Measurements from ENCODE around the gene PATJ. TPM values are rescaled to one million over a fixed set of nuclear protein-coding genes. Genes with fewer than 3 reads are reported as not detected.
"Not testable (repeated sequence)": the region's sequence is repeated elsewhere in the genome, so short reads cannot be mapped to it uniquely, and the experiment has no call there.

The PATJ gene
- total RNA-seq, 1 donor from 2014 or later = 10.7 TPM

- no peak for DNase-seq (ENCODE audit: low spot score)
- H3K36me3 Mint-ChIP-seq (ENCODE audit: low read depth) = peaks cover 2% of the 10 kb centered on the region
- no peak for TF ChIP-seq CTCF (IDR thresholded peaks at IDR 0.05)
- no peaks in the 10 kb centered on the region for H3K27me3 Mint-ChIP-seq (ENCODE audit: low read depth)
- H3K27ac Mint-ChIP-seq (ENCODE audit: unreplicated experiment) = no peak overlapping the region
- no peaks in the 10 kb centered on the region for H3K9me3 Mint-ChIP-seq (ENCODE audit: low read depth)
- H3K4me3 Mint-ChIP-seq (ENCODE audit: unreplicated experiment) = no peak overlapping the region
- H3K4me1 Mint-ChIP-seq (ENCODE audit: low read depth) = no peaks in the 10 kb centered on the region
Measured at GRCh38 chr1:61782771-61783170, 40.5 kb downstream of the PATJ start.

GRCh38 chr1:61784726-61785125 is 42.4 kb downstream of the PATJ start:
- Mint-ChIP-seq H3K4me3 (ENCODE audit: unreplicated experiment) (no peak overlapping the region), H3K27ac (ENCODE audit: unreplicated experiment) (no peak overlapping the region), H3K27me3 (ENCODE audit: low read depth) (no peaks in the 10 kb centered on the region), H3K36me3 (ENCODE audit: low read depth) (no peaks in the 10 kb centered on the region), H3K4me1 (ENCODE audit: low read depth) (no peaks in the 10 kb centered on the region), H3K9me3 (ENCODE audit: low read depth) (no peaks in the 10 kb centered on the region)
- TF ChIP-seq CTCF (IDR thresholded peaks at IDR 0.05) = no peak
- no peak for DNase-seq (ENCODE audit: low spot score)

- TF ChIP-seq CTCF (IDR thresholded peaks at IDR 0.05) = no peak
- no peaks in the 10 kb centered on the region for H3K4me1 Mint-ChIP-seq (ENCODE audit: low read depth)
- H3K27ac Mint-ChIP-seq (ENCODE audit: unreplicated experiment) = no peak overlapping the region
- DNase-seq (ENCODE audit: low spot score) = no peak
- no peaks in the 10 kb centered on the region for H3K27me3 Mint-ChIP-seq (ENCODE audit: low read depth)
- H3K36me3 Mint-ChIP-seq (ENCODE audit: low read depth) = peaks cover 2% of the 10 kb centered on the region
- H3K4me3 Mint-ChIP-seq (ENCODE audit: unreplicated experiment) = no peak overlapping the region
- H3K9me3 Mint-ChIP-seq (ENCODE audit: low read depth) = no peaks in the 10 kb centered on the region
Measured at GRCh38 chr1:61790837-61791236, 48.6 kb downstream of the PATJ start.

DNA sequence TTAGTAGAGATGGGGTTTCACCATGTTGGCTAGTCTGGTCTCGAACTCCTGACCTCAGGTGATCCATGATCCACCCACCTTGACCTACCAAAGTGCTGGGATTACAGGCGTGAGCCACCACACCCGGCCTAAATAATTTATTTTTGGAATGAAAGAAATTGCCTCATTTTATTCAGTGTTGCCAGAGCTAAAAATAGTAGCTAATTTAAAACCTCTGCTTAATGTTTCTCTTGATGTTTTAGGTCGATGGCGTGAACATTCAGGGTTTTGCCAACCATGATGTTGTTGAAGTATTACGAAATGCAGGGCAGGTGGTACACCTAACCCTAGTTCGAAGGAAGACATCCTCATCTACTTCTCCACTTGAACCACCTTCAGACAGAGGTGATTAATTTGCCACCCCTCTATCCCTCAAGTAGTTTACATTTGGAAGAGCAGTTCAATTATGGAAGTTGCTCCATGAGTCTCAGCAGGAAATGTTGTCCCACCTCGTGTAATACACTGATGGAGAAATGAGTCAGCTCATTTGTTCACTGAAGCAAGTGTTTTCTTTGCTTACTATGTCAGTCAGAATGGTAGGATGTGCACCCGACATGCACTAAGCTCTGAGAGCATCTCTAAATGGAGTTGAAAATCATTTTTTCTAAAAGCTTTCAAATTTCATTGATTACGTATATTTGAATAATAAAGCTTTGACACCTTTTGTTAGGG is 54.9 kb downstream of the PATJ start:
- Mint-ChIP-seq H3K9me3 (ENCODE audit: low read depth) (peaks cover 4% of the 10 kb centered on the region), H3K4me1 (ENCODE audit: low read depth) (no peaks in the 10 kb centered on the region), H3K27me3 (ENCODE audit: low read depth) (no peaks in the 10 kb centered on the region), H3K4me3 (ENCODE audit: unreplicated experiment) (no peak overlapping the region), H3K27ac (ENCODE audit: unreplicated experiment) (no peak overlapping the region), H3K36me3 (ENCODE audit: low read depth) (peaks cover 11% of the 10 kb centered on the region)
- no peak for TF ChIP-seq CTCF (IDR thresholded peaks at IDR 0.05)
- no peak for DNase-seq (ENCODE audit: low spot score)

GRCh38 chr1:61801047-61801446 is 58.8 kb downstream of the PATJ start:
- not testable (repeated sequence) for DNase-seq (ENCODE audit: low spot score); H3K9me3 Mint-ChIP-seq (ENCODE audit: low read depth); H3K27ac Mint-ChIP-seq (ENCODE audit: unreplicated experiment); H3K4me1 Mint-ChIP-seq (ENCODE audit: low read depth); H3K27me3 Mint-ChIP-seq (ENCODE audit: low read depth); H3K4me3 Mint-ChIP-seq (ENCODE audit: unreplicated experiment)
- H3K36me3 Mint-ChIP-seq (ENCODE audit: low read depth) = peaks cover 10% of the 10 kb centered on the region

DNA sequence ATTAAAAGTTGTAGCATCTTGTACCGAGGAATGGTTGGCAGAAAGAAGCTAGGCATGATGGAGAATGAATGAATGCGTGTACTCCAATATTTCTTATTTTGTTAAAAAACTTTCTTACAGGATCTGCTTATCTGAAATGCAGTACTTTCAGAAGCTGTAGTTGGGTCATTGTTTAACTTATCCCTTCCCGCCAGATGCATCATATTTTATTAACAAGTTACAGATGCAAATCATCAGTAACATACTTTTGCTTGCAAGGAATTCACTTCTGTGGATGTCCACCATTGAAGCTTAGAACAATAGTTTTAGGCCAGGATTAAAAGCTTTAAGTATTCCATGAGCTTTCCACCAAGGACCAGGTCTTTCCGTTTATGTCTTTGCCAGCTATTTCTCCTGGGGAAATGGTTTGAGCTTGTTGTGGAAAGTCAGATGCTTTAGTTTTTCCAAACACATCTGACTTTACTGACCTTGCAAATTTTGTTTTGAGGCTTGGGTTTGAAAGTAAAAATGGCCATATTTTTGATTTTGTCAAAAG is 65.4 kb downstream of the PATJ start:
- H3K27ac Mint-ChIP-seq (ENCODE audit: unreplicated experiment) = no peak overlapping the region
- DNase-seq (ENCODE audit: low spot score) = no peak

More for the DNA sequence above, 65.4 kb downstream of the PATJ start:
- Mint-ChIP-seq H3K4me3 (ENCODE audit: unreplicated experiment) (no peak overlapping the region), H3K36me3 (ENCODE audit: low read depth) (peaks cover under 1% of the 10 kb centered on the region), H3K27me3 (ENCODE audit: low read depth) (no peaks in the 10 kb centered on the region), H3K4me1 (ENCODE audit: low read depth) (peaks cover 7% of the 10 kb centered on the region), H3K9me3 (ENCODE audit: low read depth) (no peaks in the 10 kb centered on the region)
- TF ChIP-seq CTCF (IDR thresholded peaks at IDR 0.05) = no peak
